HG03135 (cell line): Measurements from ENCODE around the gene CD99.

Experiments
- ATAC-seq: cut with Tn5 transposase; IDR thresholded peaks from one replicate; pipeline ENCODE4 v1.9.1; 2021; ENCODE audit warnings: mild to moderate bottlenecking, moderate library complexity; ENCODE audit not compliant: unreplicated experiment

Gene CD99, protein sequence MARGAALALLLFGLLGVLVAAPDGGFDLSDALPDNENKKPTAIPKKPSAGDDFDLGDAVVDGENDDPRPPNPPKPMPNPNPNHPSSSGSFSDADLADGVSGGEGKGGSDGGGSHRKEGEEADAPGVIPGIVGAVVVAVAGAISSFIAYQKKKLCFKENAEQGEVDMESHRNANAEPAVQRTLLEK

DNA sequence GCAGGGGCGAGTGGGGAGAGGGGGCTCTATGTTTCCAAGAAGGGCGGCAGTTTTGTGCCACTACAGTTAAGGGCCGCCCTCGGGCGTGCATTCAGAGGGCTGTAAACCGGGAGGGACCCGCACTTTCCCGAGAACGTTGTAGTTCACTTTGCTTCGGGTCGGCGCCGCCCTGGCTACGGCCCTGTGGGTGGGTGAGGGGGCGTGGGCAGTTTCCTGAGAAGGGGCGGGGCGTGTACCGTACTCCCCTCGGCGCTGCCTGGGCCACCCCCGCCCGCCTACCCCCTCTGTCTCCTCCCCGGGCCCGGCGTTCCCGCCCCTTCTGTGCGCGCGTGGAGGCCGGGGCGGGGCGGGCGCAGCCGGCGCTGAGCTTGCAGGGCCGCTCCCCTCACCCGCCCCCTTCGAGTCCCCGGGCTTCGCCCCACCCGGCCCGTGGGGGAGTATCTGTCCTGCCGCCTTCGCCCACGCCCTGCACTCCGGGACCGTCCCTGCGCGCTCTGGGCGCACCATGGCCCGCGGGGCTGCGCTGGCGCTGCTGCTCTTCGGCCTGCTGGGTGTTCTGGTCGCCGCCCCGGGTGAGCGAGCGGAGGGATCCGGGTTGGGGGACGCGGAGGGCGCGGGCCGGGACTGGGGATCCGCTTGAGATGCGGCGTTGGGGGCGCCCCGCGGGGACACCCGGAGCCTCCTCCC lies at the start of gene CD99:
Gene CD99 (plus strand): TSS at position 440 of the 687 bp plus-strand sequence. CDS start 66 bp downstream, at position 506.
- ATAC-seq: peak; percentile 90

DNA sequence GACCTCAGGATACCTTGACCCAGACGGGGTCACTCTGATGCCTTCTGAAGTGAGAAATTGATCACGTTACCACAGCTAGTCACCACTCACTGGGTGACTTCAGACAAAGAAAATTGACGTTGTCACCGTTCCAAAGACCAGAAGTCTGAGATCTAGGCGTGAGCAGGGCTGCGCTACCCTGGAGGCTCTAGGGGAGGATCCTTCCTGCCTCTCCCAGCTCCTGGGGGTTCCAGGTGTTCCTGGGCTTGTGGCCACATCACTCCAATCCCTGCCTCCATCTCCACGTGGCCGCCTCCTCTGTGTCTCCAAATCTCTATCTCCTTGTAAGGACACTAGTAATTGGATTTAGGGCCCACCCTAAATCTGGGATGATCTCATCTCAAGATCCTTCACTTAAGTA lies 48.9 kb upstream of the CD99 start:
- no peak for ATAC-seq

DNA sequence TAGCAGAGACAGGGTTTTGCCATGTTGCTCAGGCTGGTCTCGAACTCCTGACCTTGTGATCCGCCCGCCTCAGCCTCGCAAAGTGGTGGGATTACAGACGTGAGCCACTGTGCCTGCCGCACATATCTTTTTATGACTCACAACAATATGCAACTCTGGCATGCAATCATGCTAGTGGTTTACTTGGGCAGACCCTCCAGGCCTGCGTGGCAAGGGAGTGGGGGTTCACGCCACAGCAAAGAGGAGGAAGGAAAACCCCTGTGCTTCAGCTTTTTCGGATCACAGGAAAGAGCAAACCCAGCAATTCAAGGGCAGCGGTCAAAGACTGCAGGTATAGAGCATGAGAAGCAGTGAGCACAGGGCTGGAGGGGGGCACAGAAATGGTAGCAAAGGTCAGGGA lies 48.3 kb upstream of the CD99 start:
- no peak for ATAC-seq

DNA sequence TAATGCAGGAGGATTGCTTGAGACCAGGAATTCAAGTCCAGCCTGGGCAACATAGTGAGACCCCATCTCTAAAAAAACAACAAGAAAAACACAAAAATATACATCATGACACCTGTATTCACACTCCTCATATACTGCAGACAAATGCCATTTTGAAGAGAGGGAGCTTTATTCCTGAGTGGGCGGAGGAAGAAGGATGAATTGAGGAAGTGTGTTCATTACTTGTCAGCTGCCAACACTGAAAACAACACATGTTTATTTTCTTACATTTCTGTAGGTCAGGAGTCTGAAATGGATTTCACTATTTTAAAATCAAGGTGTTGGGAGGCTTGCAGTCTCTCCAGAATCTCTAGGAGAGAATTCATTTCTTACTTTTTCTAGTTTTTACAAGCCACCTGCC lies 47.2 kb upstream of the CD99 start:
- no peak for ATAC-seq

DNA sequence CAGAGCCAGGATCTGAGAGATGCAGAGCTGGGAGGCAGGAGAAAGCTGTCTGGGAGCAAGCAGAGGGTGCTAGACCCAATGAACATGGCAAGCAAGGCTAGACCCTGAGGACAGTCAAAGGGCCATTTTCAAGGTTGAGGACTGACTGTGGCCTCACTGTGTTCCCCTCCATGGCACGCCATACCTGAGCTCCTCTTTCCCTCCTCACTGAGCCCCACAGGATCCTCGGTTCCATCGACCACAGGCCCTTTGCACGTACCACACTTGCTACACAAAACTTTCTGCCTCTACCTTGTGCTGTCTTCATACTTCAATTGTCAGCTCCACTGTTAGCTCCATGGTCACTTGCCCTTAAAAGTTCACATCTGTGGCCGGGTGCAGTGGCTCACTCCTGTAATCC lies 45.5 kb upstream of the CD99 start:
- ATAC-seq: no peak

DNA sequence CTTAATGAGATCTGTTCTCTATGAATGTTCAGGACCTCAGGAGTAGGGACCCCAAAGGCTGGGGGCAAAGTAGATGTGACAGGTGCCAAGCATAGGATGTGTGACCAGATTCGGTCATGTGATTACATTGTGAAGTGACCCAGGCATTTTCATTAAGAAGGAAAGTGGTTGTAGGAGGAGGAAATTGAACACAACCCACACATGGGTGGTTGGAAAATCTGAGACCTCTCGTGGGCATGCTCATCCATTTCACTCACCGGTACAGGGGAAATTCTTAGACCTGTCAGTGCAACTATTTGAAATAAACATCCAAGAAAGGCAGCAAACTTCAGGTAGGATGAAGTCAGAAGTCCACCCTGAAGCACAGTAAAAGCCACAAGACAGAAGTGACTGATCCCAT lies 43.5 kb upstream of the CD99 start:
- ATAC-seq: no peak

DNA sequence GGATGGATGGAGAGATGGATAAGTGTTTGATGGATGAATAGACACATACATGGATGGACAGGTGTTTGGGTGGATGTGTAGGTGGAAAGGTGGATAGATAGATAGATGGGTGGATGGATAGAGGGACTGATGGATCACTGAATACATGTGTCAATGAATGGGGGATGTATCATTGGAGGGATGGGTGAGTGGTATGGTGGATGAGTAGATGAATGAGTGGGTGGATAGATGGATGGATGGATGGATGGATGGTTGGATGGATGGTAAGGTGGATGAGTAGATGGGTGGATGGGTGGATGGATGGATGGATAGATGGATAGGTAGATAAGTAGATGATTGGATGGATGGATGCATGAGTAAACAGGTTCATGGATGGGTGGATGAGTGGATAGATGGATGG lies 41.1 kb upstream of the CD99 start:
- ATAC-seq: no peak

DNA sequence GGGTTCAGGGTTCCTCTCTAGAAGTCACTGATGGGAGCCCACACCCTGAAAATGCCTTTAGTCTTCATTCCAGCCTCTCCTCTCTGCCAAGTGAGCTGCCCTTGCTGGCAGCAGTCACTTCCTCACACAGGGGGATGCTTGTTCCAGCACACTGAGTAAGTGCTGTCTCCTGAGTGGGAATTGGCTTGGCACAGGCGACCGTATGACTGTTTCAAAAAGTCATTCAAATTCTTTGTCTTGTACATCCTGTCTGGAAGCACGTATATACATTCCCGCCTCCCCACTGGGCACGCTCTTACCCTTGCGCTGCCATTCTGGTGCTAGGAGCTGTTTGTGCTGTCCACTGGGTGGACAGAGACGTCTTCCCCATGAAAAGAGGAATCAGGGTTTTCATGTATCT lies 40.2 kb upstream of the CD99 start:
- no peak for ATAC-seq

DNA sequence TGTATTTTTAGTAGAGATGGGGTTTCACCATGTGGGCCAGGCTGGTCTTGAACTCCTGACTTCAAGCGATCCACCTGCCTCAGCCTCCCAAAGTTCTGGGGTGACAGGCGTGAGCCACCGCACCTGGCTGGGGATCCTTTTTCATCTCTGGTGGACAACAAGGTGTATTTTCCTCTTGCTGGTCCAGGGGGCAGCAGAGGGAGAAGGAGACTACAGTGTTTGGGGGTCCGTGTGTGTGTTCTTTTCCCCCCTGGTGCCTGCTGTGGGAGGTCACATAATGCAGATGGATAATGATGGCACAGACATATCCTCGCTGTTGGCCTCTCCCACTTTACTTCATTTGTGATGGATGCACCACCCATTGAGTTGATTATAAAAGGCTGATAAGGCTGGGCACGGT lies 39.0 kb upstream of the CD99 start:
- no peak for ATAC-seq

DNA sequence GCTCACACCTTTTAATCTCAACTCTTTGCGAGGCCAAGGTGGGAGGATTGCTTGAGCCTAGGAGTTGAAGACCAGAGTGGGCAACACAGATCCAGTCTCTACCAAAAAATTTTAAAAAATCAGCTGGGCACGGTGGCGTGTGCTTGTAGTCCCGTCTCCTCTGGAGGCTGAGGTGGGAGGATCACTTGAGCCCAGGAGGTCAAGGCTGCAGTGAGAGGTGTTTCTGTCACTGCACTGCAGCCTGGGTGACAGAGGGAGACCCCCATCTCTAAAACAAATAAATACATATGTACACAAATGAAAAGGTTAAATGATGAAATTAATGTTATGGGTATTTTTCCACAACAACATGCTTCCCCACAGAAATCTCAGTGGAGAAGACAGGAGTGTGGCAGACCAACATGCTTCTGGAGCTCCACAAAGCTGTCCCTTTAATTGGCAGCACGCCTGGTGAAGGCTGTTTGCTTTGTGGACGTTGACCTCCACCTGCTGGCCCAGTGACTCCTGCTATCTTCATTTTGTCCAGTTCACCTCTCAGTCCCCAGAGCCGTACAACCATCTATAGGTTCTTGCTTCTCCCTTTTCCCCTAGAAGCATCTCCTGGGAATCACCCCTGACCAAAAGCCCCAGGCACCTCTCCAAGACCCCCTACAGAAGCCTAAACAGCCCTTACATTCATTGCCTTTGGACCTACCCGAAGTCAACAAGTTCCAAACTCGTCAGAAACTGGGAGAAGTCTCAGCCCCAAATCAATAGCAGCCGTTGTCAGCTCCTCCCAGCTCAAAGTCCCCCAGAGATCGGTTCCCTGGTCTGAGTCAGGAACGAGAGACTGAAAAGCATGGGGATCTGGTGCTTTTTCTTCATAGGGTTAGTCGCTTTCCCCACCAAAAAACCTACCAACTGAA lies 36.4 kb upstream of the CD99 start:
- ATAC-seq: no peak

DNA sequence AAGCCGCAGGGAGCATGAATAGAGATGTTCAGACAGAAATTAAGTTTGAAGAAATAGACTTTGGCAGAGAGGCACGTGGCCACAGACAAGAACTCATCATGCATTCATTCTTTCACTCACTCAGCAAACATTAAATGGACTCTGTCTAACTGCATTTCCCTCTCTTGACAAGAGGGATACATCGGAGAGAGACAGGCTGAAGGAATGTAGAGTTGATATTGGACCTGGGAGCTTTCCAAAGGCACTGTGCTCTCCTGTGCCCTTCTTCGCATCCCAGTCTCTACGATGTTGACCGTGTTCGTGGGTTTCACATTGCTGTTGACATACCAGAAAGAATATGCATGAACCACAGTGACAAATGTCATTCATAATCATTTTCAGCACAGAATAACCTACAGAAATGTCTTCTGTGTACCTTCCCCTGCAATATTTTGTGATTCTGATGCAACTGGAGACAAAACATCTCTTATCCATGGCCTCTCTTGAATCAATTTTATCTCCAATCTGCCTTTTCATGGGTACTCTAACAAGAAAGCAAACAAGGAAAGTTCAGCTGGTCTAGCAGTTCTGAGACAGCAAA lies 34.7 kb upstream of the CD99 start:
- no peak for ATAC-seq

DNA sequence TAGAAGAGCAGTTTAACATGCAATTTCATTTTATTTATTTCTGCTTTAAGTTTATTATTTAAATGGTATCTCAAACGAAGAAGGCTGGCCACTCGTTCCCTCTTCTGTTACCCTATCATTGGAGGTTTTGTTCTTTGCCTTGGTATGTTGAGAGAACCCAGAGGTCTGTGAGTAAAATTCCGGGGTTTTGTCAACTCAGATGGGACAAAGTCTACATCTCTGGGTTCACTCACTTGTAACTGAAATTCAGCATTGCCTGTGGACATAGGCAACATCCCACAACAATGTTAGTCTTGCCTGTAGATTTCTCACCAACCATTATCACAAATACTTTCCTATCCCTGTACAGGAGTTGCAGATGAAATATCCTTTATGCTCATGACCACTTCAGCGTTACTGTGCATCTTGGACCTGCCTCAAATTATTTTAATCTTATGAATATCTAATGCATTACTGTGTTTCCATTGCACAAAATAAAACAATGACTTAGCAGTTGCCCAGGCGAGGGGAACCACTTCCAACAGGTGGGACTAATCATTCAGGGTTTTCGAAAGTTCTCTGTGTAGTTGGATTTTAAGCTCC lies 33.5 kb upstream of the CD99 start:
- ATAC-seq: no peak

DNA sequence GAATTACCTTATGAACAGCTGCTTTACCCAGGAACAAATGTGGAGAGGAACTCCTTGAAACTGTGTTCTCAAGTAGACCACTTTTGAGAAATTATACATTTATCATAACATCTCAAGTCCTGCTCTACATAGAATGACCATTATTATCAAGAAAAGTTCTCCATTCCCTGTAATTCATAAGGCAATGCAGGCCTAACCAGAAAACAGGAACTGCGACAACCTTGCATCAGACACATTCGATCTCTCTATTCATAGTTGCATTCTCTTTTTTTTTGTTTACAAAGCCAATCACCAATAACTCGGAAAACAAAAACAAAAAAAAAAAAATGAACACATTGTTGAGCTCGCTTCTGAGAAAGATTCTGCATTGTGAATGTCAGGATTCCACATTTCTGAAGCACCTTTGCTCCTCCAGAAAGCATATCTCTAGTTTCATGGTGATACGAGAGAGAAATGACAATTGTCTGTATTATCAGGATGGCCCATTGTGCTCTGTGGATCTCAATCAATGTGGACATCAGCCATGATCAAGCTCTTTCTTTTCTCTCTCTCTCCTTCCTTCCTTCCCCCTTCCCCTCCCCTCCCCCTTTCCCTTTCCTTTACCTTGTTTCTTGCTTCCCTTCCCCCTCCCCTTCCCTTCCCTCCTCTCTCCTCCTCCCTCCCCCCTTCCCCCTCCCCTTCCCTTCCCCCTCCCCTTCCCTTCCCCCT lies 32.4 kb upstream of the CD99 start:
- ATAC-seq: no peak

DNA sequence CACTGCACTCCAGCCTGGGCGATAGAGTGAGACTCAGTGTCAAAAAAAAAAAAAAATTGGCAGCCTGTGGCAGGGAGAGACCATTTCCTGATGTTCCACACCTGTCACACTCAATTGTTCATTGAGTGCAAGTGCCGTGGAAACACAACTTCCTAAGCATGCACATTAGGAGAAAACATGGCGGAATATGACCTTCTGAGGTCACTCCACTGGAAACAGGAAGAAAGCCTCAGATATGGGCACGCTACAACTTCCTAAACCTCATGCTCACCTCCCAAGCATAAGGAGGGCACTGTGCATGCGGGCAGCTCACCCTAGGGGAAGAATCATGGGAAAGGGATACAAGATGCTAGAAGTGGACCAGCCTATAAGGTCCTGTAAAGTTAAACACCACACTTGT lies 28.5 kb upstream of the CD99 start:
- no peak for ATAC-seq

DNA sequence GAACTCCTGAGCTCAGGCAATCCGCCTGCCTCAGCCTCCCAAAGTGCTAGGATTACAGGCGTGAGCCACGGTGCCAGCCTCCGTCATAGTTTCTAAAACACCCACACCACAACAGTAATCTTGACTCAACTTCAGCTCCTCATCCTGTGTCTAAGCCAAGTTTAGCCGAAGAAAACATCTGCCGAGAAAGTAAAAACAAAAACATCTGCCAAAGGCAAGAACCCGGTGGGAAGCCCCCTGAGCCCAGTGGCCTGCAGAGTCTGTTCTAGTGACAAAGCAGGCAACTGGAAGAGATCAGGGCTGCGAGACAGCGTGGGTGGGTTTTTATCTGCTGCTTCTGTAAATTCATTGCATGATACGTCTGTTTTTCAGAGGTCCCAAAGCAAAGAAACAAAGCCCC lies 26.6 kb upstream of the CD99 start:
- ATAC-seq: no peak

DNA sequence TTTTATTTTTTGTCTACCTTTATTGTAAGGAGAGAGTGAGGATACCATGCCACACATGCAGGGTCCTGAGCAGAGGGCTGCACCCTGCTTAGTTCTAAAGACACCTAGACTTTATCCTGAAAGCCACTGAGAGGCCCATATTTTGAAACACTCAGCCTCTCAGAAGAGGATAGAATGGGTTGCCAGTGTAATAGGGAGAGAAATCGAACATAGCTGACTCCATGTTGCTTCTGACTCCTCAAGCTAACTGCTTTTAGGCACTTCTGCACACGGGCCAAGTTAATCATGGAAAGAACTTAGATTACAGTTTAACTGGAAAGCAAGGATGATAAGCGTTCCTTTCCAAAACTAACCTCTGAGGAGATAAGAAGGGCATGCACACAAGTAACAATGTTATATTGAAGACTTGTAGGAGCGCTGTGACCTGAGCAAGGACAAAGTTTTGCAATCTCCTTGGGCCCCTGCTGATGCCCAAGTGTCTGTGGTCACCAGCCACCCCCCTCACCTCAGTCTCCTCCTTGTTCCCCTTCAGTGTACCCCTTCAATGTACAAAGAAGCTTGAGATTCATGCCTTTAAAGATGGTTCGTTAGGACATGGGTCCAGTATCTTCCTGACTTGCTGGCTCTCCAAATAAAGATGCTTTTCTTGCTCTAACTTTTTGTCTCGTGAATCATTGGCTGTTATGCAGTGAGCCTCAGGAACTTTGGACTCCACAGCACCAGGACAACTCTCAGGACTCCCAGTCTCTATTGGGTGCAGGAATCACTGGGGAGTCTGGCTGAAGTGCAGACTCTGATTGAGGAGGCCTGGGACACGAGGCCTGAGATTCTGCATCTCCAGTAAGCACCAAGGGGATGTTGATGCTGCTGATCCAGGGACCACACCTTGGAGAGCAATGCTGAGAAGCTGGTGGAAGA lies 25.4 kb upstream of the CD99 start:
- no peak for ATAC-seq

DNA sequence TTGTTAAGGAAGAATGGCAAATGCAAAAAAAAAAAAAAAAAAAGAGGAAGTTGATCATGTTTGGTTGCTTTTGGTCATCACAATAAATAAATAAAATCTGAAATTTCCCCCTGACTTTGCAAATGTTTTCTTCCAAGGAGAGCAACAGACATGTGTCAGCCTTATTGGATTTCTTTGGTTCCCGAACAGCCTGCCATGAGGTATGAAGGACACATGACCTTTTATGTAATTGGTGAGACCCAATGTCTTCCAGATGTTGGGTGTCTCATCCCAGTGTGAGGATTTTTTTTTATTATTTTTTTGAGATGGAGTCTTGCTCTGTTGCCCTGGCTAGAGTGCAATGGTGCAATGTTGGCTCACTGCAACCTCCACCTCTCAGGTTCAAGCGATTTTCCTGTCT lies 24.6 kb upstream of the CD99 start:
- ATAC-seq: no peak

DNA sequence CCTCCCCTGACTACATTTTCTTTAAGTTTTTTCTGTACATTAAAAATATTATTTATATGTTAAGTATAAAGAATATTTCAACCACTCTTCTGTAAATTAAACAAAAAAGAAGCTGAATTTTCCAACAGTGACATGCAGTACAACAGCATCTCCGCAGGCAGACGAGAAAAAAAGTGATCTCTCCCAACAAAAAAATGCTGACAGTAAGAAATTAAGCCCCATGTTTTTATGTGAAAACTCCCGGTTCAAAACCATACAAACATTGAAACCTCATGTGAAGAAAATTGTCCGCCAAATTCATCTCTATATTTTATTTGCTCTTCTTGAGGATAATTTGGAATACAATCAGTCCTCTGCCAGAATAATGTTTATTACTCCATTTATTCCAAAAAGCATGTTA lies 20.1 kb upstream of the CD99 start:
- ATAC-seq: no peak

DNA sequence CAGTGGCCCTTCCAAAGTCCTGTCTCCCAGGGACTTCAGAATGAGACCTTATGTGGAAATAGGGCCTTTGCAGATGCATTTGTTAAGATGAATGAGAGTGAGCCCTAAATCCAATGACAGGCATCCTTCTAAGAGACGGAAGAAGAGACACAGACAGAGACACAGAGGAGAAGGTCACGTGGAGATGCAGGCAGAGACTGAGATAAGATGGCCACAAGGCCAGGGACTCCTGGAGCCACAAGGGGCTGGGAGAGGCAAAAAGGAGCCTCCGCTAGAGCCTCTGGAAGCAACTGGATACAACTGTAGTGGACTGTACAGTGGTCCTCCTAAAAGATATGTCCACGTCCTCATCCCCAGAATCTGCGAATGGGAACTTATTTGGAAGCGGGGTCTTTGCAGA lies 19.0 kb upstream of the CD99 start:
- no peak for ATAC-seq

DNA sequence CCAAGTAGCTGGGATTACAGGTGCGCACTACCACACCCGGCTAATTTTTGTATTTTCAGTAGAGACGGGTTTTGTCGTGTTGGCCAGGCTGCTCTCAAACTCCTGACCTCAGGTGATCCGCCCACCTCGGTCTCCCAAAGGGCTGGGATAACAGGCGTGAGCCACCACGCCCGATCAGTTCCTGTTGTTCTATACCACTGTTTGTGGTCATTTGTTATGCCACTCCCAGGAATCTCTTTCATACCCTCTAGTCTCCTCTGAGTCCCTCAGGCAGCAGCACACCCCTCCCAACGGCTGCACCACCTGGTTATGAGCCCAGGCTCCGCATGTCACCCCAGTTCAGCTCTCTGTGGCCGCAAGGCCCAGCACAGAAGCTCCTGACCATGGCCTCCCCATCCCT lies 17.5 kb upstream of the CD99 start:
- no peak for ATAC-seq
